Osteocyte (in vitro differentiated cells): ENCODE measurements around the gene UBAP1. TPM values are rescaled to one million over a fixed set of nuclear protein-coding genes. Genes with fewer than 3 reads are reported as not detected.
A peak's percentile ranks its signal among the peaks of the same experiment; 100 is the strongest.

ENCODE experiments used
- DNase-seq: peaks from one replicate; pipeline ENCODE4 v3.0.0; 2021; ENCODE audit warnings: mixed read lengths; ENCODE audit not compliant: unreplicated experiment; ENCODE audit errors: extremely low spot score
- H3K27ac Mint-ChIP-seq: one replicate; pipeline ENCODE4 v1.8.0; 2021; ENCODE audit warnings: mild to moderate bottlenecking, mixed read lengths; ENCODE audit not compliant: unreplicated experiment
- H3K27me3 Mint-ChIP-seq: one replicate; pipeline ENCODE4 v1.8.0; 2021; ENCODE audit warnings: mixed read lengths; ENCODE audit not compliant: unreplicated experiment
- H3K36me3 Mint-ChIP-seq: one replicate; pipeline ENCODE4 v1.8.0; 2021; ENCODE audit warnings: mixed read lengths; ENCODE audit not compliant: unreplicated experiment
- H3K4me1 Mint-ChIP-seq: one replicate; pipeline ENCODE4 v1.8.0; 2021; ENCODE audit warnings: mixed read lengths; ENCODE audit not compliant: unreplicated experiment
- H3K4me3 Mint-ChIP-seq: one replicate; pipeline ENCODE4 v1.8.0; 2021; ENCODE audit warnings: mild to moderate bottlenecking, moderate library complexity, mixed read lengths; ENCODE audit not compliant: unreplicated experiment
- H3K9me3 Mint-ChIP-seq: one replicate; pipeline ENCODE4 v1.8.0; 2021; ENCODE audit warnings: mixed read lengths; ENCODE audit not compliant: unreplicated experiment
- CTCF ChIP-seq: fragments of 200-600 bp; sonication (generic); IDR thresholded peaks from 2 replicates; pipeline ENCODE4 v1.5.0; 2021; ENCODE audit warnings: antibody characterized with exemption, mild to moderate bottlenecking, moderate library complexity
- total RNA-seq: library from RNA; stranded (reverse); gene quantifications from 2 replicates; pipeline ENCODE4 v1.2.1, GENCODE V29; 2021

Gene UBAP1
- total RNA-seq, 1 donor from 2014 or later: 38.6 TPM

GRCh38 chr9:34254966-34255825 is 76.4 kb downstream of the UBAP1 start:
- no peak for TF ChIP-seq CTCF
- peak overlapping the region; percentile 80 for H3K27ac Mint-ChIP-seq
- no peak for DNase-seq
- H3K27me3 Mint-ChIP-seq: no peaks in the 10 kb centered on the region
- no peak overlapping the region for H3K4me3 Mint-ChIP-seq
- H3K4me1 Mint-ChIP-seq: peaks cover 20% of the 10 kb centered on the region
- H3K9me3 Mint-ChIP-seq: no peaks in the 10 kb centered on the region
- H3K36me3 Mint-ChIP-seq: peaks cover 18% of the 10 kb centered on the region

- Mint-ChIP-seq H3K27ac (no peak overlapping the region), H3K27me3 (no peaks in the 10 kb centered on the region), H3K9me3 (no peaks in the 10 kb centered on the region), H3K4me3 (no peak overlapping the region), H3K36me3 (peaks cover 10% of the 10 kb centered on the region), H3K4me1 (peaks cover 20% of the 10 kb centered on the region)
- no peak for DNase-seq
- TF ChIP-seq CTCF: no peak
These were observed 77.3 kb downstream of the UBAP1 start for GRCh38 chr9:34256104-34256503.

- Mint-ChIP-seq H3K27me3 (no peaks in the 10 kb centered on the region), H3K9me3 (no peaks in the 10 kb centered on the region), H3K27ac (peak overlapping the region; percentile 63), H3K4me1 (peaks cover 20% of the 10 kb centered on the region), H3K36me3 (peaks cover 1% of the 10 kb centered on the region), H3K4me3 (no peak overlapping the region)
- DNase-seq: no peak
- no peak for TF ChIP-seq CTCF
These were observed 78.2 kb downstream of the UBAP1 start for GRCh38 chr9:34256987-34257585.

GRCh38 chr9:34259315-34259714 is 80.5 kb downstream of the UBAP1 start:
- no peaks in the 10 kb centered on the region for H3K9me3 Mint-ChIP-seq
- no peak overlapping the region for H3K27ac Mint-ChIP-seq
- H3K27me3 Mint-ChIP-seq: no peaks in the 10 kb centered on the region
- TF ChIP-seq CTCF: no peak
- H3K36me3 Mint-ChIP-seq: no peaks in the 10 kb centered on the region
- H3K4me3 Mint-ChIP-seq: no peak overlapping the region
- peaks cover 11% of the 10 kb centered on the region for H3K4me1 Mint-ChIP-seq
- no peak for DNase-seq

GRCh38 chr9:34262971-34263370 is 84.1 kb downstream of the UBAP1 start:
- Mint-ChIP-seq H3K4me1 (no peaks in the 10 kb centered on the region), H3K27ac (no peak overlapping the region), H3K9me3 (no peaks in the 10 kb centered on the region), H3K27me3 (no peaks in the 10 kb centered on the region), H3K36me3 (no peaks in the 10 kb centered on the region), H3K4me3 (no peak overlapping the region)
- DNase-seq: no peak
- no peak for TF ChIP-seq CTCF
